SK-N-SH treated with all-trans-retinoic acid at 6 μM for 48 hours (cell line): ENCODE data around the gene GREB1L.
"Not testable (repeated sequence)": the region's sequence is repeated elsewhere in the genome, so short reads cannot be mapped to it uniquely, and the experiment has no call there.

ENCODE experiments used
- ATAC-seq: fragments of 200-7000 bp; cut with Tn5 transposase; 3 replicates; pipeline ENCODE4 v1.9.1; 2020; ENCODE audit warnings: mild to moderate bottlenecking, moderate library complexity
- ARNTL ChIP-seq: fragments of 450-650 bp; formaldehyde crosslinking; IDR thresholded peaks from 2 replicates; pipeline ENCODE4 v1.5.0; 2020; ENCODE audit warnings: low read depth, mild to moderate bottlenecking, moderate library complexity, borderline replicate concordance
- BACH2 ChIP-seq: fragments of 250-450 bp; sonication (Bioruptor Pico); IDR thresholded peaks from 2 replicates; pipeline ENCODE4 v1.9.0; 2021; ENCODE audit warnings: mild to moderate bottlenecking, borderline replicate concordance
- CREB5 ChIP-seq: fragments of 250-450 bp; sonication (Bioruptor Pico); IDR thresholded peaks from 2 replicates; pipeline ENCODE4 v1.5.1; 2020; ENCODE audit warnings: low read depth, mild to moderate bottlenecking, moderate library complexity
- CSRNP3 ChIP-seq: fragments of 250-450 bp; sonication (Bioruptor Pico); IDR thresholded peaks from 2 replicates; pipeline ENCODE4 v1.5.1; 2021; ENCODE audit warnings: mild to moderate bottlenecking, moderate library complexity
- GLIS3 ChIP-seq: fragments of 250-450 bp; sonication (Bioruptor Pico); IDR thresholded peaks from 2 replicates; pipeline ENCODE4 v1.5.0; 2020; ENCODE audit warnings: mild to moderate bottlenecking, moderate library complexity
- ISL1 ChIP-seq: fragments of 250-450 bp; sonication (Bioruptor Pico); IDR thresholded peaks from 2 replicates; pipeline ENCODE4 v2.1.2; 2022; ENCODE audit warnings: mild to moderate bottlenecking, moderate library complexity
- OSR1 ChIP-seq: fragments of 250-450 bp; sonication (Bioruptor Pico); IDR thresholded peaks from 2 replicates; pipeline ENCODE4 v1.8.0; 2022; ENCODE audit warnings: moderate library complexity, mild to moderate bottlenecking, inconsistent platforms
- PATZ1 ChIP-seq: fragments of 250-450 bp; sonication (Bioruptor Pico); IDR thresholded peaks from 2 replicates; pipeline ENCODE4 v1.8.0; 2020; ENCODE audit warnings: mild to moderate bottlenecking, moderate library complexity, borderline replicate concordance
- PPARA ChIP-seq: fragments of 250-450 bp; sonication (Bioruptor Pico); IDR thresholded peaks from 2 replicates; pipeline ENCODE4 v1.5.0; 2020; ENCODE audit warnings: mild to moderate bottlenecking, borderline replicate concordance
- RARB ChIP-seq: fragments of 250-450 bp; sonication (Bioruptor Pico); IDR thresholded peaks from 2 replicates; pipeline ENCODE4 v1.8.0; 2021; ENCODE audit warnings: mild to moderate bottlenecking, moderate library complexity
- SNAI2 ChIP-seq: fragments of 250-450 bp; sonication (Bioruptor Pico); IDR thresholded peaks from 2 replicates; pipeline ENCODE4 v1.5.0; 2020; ENCODE audit warnings: mild to moderate bottlenecking, moderate library complexity
- TOX ChIP-seq: fragments of 250-450 bp; sonication (Bioruptor Pico); IDR thresholded peaks from 2 replicates; pipeline ENCODE4 v1.8.0; 2021; ENCODE audit warnings: mild to moderate bottlenecking, moderate library complexity, borderline replicate concordance
- TSHZ2 ChIP-seq: fragments of 250-450 bp; sonication (Bioruptor Pico); IDR thresholded peaks from 2 replicates; pipeline ENCODE4 v1.5.0; 2020; ENCODE audit warnings: mild to moderate bottlenecking, moderate library complexity
- ZC3H10 ChIP-seq: fragments of 250-450 bp; sonication (Bioruptor Pico); IDR thresholded peaks from 2 replicates; pipeline ENCODE4 v1.5.1; 2021; ENCODE audit warnings: mild to moderate bottlenecking, moderate library complexity
- ZFP3 ChIP-seq: fragments of 250-450 bp; sonication (Bioruptor Pico); IDR thresholded peaks from 2 replicates; pipeline ENCODE4 v1.5.0; 2020; ENCODE audit warnings: mild to moderate bottlenecking, moderate library complexity
- ZNF565 ChIP-seq: fragments of 450-650 bp; formaldehyde crosslinking; conservative IDR thresholded peaks from 2 replicates; pipeline ENCODE4 v1.5.0; 2020; ENCODE audit warnings: low read depth, mild to moderate bottlenecking, moderate library complexity
- ZNF70 ChIP-seq: fragments of 450-650 bp; formaldehyde crosslinking; IDR thresholded peaks from 2 replicates; pipeline ENCODE4 v1.5.0; 2020; ENCODE audit warnings: mild to moderate bottlenecking, moderate library complexity

The GREB1L gene

GRCh38 chr18:21313576-21313975 is 71.5 kb downstream of the GREB1L start:
- TF ChIP-seq ZFP3 (CRISPR knock-in tag) (no peak), ZC3H10 (CRISPR knock-in tag) (no peak), ZNF565 (no peak), GLIS3 (no peak), BACH2 (CRISPR knock-in tag) (no peak), PPARA (CRISPR knock-in tag) (no peak), CREB5 (CRISPR knock-in tag) (no peak), CSRNP3 (CRISPR knock-in tag) (no peak), ZNF70 (CRISPR knock-in tag) (no peak), ARNTL (CRISPR knock-in tag) (no peak), SNAI2 (CRISPR knock-in tag) (no peak), TSHZ2 (no peak), OSR1 (no peak), RARB (CRISPR knock-in tag) (no peak), TOX (CRISPR knock-in tag) (no peak)
- ATAC-seq: no peak

GRCh38 chr18:21314724-21315123 is 72.7 kb downstream of the GREB1L start:
- no peak for ATAC-seq
- TF ChIP-seq TSHZ2: no peak
- TF ChIP-seq BACH2 (CRISPR knock-in tag): no peak
- no peak for TF ChIP-seq ZC3H10 (CRISPR knock-in tag)
- TF ChIP-seq PATZ1 (CRISPR knock-in tag): no peak
- no peak for TF ChIP-seq ARNTL (CRISPR knock-in tag)
- TF ChIP-seq CREB5 (CRISPR knock-in tag): no peak
- no peak for TF ChIP-seq TOX (CRISPR knock-in tag)
- TF ChIP-seq RARB (CRISPR knock-in tag): no peak
- no peak for TF ChIP-seq ISL1 (CRISPR knock-in tag)

GRCh38 chr18:21315126-21315525 is 73.1 kb downstream of the GREB1L start:
- not testable (repeated sequence) for ATAC-seq
